LNCAP (cell line): ENCODE measurements around the gene USP35.

Source experiments
- CTCF ChIP-seq: fragments of 450-650 bp; IDR thresholded peaks from 2 replicates; pipeline ENCODE4 v1.5.1; 2017; ENCODE audit warnings: mild to moderate bottlenecking

Gene USP35

GRCh38 chr11:78208257-78209165 is 19.8 kb downstream of the USP35 start:
- no peak for TF ChIP-seq CTCF

- TF ChIP-seq CTCF = no peak
Measured at GRCh38 chr11:78209478-78209877, 20.8 kb downstream of the USP35 start.

GRCh38 chr11:78210000-78210608 is 21.4 kb downstream of the USP35 start:
- TF ChIP-seq CTCF = no peak

- TF ChIP-seq CTCF = no peak
Measured at GRCh38 chr11:78211565-78211964, 22.8 kb downstream of the USP35 start.

GRCh38 chr11:78212586-78213371 is 24.1 kb downstream of the USP35 start:
- no peak for TF ChIP-seq CTCF

- TF ChIP-seq CTCF = no peak
Measured at GRCh38 chr11:78213526-78214330, 25.0 kb downstream of the USP35 start.
